NCI-H128 (cell line): ENCODE data around the gene PPP6R3.
"Not testable (repeated sequence)": the region's sequence is repeated elsewhere in the genome, so short reads cannot be mapped to it uniquely, and the experiment has no call there.

ENCODE experiments used
- DNase-seq: peaks from one replicate; lab custom pipeline; 2025; ENCODE audit not compliant: unreplicated experiment; lab: John Stamatoyannopoulos, UW

PPP6R3 gene

GRCh38 chr11:68460741-68461574 is at the start of gene PPP6R3:
PPP6R3 (plus strand) TSS chr11:68460752; CDS start chr11:68537665, 76,913 bp downstream.
- no peak for DNase-seq

GRCh38 chr11:68411501-68411991 is 49.0 kb upstream of the PPP6R3 start:
- DNase-seq = no peak

GRCh38 chr11:68412593-68413475 is 47.7 kb upstream of the PPP6R3 start:
- DNase-seq = no peak

GRCh38 chr11:68413591-68413999 is 47.0 kb upstream of the PPP6R3 start:
- no peak for DNase-seq

- DNase-seq = no peak
Observed at GRCh38 chr11:68414496-68415221, 45.9 kb upstream of the PPP6R3 start.

GRCh38 chr11:68416070-68416578 is 44.4 kb upstream of the PPP6R3 start:
- DNase-seq = no peak

- no peak for DNase-seq
Observed at GRCh38 chr11:68418648-68419047, 41.9 kb upstream of the PPP6R3 start.

GRCh38 chr11:68420171-68420570 is 40.4 kb upstream of the PPP6R3 start:
- DNase-seq = no peak

- no peak for DNase-seq
Observed at GRCh38 chr11:68423481-68423880, 37.1 kb upstream of the PPP6R3 start.

GRCh38 chr11:68424101-68424632 is 36.4 kb upstream of the PPP6R3 start:
- DNase-seq = no peak

- DNase-seq = no peak
Observed at GRCh38 chr11:68424981-68425865, 35.3 kb upstream of the PPP6R3 start.

GRCh38 chr11:68425866-68426380 is 34.6 kb upstream of the PPP6R3 start:
- DNase-seq = no peak

- DNase-seq = no peak
Observed at GRCh38 chr11:68429661-68430060, 30.9 kb upstream of the PPP6R3 start.

- DNase-seq = no peak
Observed at GRCh38 chr11:68430384-68430783, 30.2 kb upstream of the PPP6R3 start.

- DNase-seq = no peak
Observed at GRCh38 chr11:68430801-68431200, 29.8 kb upstream of the PPP6R3 start.

GRCh38 chr11:68431984-68432645 is 28.4 kb upstream of the PPP6R3 start:
- no peak for DNase-seq

GRCh38 chr11:68432874-68433273 is 27.7 kb upstream of the PPP6R3 start:
- DNase-seq = no peak

GRCh38 chr11:68433541-68433940 is 27.0 kb upstream of the PPP6R3 start:
- DNase-seq = no peak

GRCh38 chr11:68434159-68434558 is 26.4 kb upstream of the PPP6R3 start:
- not testable (repeated sequence) for DNase-seq
